Keratinocyte (primary cell): Measurements from ENCODE around the gene MAP9. TPM values are rescaled to one million over a fixed set of nuclear protein-coding genes. Genes with fewer than 3 reads are reported as not detected.

Source experiments
- DNase-seq: peaks from one replicate; pipeline ENCODE4 v3.0.0-alpha.2; 2011; ENCODE audit warnings: low read depth, missing footprints, low spot score
- FAIRE-seq: peaks from 2 replicates; lab custom pipeline; 2011; peaks lifted over from hg19 to GRCh38; lab: Jason Lieb, UNC
- H2AFZ ChIP-seq: 2 replicates; pipeline ENCODE4 v1.6.0; 2012; ENCODE audit warnings: low read length, control low read depth, inconsistent platforms; ENCODE audit not compliant: control insufficient read depth
- H3K27ac ChIP-seq: 2 replicates; pipeline ENCODE4 v1.5.1; 2011; ENCODE audit warnings: low read length; ENCODE audit not compliant: control insufficient read depth, insufficient read depth
- H3K27me3 ChIP-seq: 3 replicates; pipeline ENCODE4 v1.6.0; 2011; ENCODE audit warnings: low read length; ENCODE audit not compliant: control insufficient read depth, insufficient read depth; ENCODE audit errors: extremely low read depth
- H3K36me3 ChIP-seq, 2 experiments: 2 replicates in 1 of 2; 3 replicates in 1 of 2; pipeline ENCODE4 v1.5.1; 2011; ENCODE audit warnings: low read length in 2 of 2, mild to moderate bottlenecking in 1 of 2; ENCODE audit not compliant: control insufficient read depth in 2 of 2, insufficient read depth in 2 of 2; ENCODE audit errors: extremely low read depth in 1 of 2
- H3K4me1 ChIP-seq: 3 replicates; pipeline ENCODE4 v1.5.1; 2011; ENCODE audit warnings: low read length; ENCODE audit not compliant: control insufficient read depth, insufficient read depth; ENCODE audit errors: extremely low read depth
- H3K4me2 ChIP-seq: 3 replicates; pipeline ENCODE4 v1.6.0; 2011; ENCODE audit warnings: low read depth, low read length; ENCODE audit not compliant: control insufficient read depth, insufficient read depth; ENCODE audit errors: extremely low read depth
- H3K4me3 ChIP-seq, 3 experiments: fragments of 200-600 bp in 1 of 3; sonication (generic) in 1 of 3; 2 replicates in 2 of 3; 3 replicates in 1 of 3; pipeline ENCODE4 v1.5.1; 2011 to 2016; ENCODE audit warnings: low read length in 3 of 3, mild to moderate bottlenecking in 3 of 3, control low read depth in 2 of 3, inconsistent platforms in 1 of 3, low read depth in 1 of 3, mixed read lengths in 1 of 3, mixed run types in 1 of 3, moderate library complexity in 1 of 3; ENCODE audit not compliant: control insufficient read depth in 2 of 3, insufficient read depth in 2 of 3; ENCODE audit errors: extremely low read depth in 1 of 3
- H3K79me2 ChIP-seq: 2 replicates; pipeline ENCODE4 v1.6.0; 2012; ENCODE audit warnings: low read length; ENCODE audit not compliant: control insufficient read depth, insufficient read depth
- H3K9ac ChIP-seq: 3 replicates; pipeline ENCODE4 v1.6.0; 2011; ENCODE audit warnings: low read length; ENCODE audit not compliant: control insufficient read depth, insufficient read depth; ENCODE audit errors: extremely low read depth
- H3K9me1 ChIP-seq: 3 replicates; pipeline ENCODE4 v1.6.0; 2011; ENCODE audit warnings: low read length; ENCODE audit not compliant: control insufficient read depth, insufficient read depth; ENCODE audit errors: extremely low read depth
- H3K9me3 ChIP-seq: 2 replicates; pipeline ENCODE4 v1.5.1; 2012; ENCODE audit warnings: low read depth, low read length; ENCODE audit not compliant: control insufficient read depth
- H4K20me1 ChIP-seq: 3 replicates; pipeline ENCODE4 v1.6.0; 2011; ENCODE audit warnings: low read length; ENCODE audit not compliant: control insufficient read depth, insufficient read depth; ENCODE audit errors: extremely low read depth
- EZH2 ChIP-seq: IDR thresholded peaks from one replicate; pipeline ENCODE4 v1.6.1; 2012; ENCODE audit warnings: inconsistent platforms, mild to moderate bottlenecking, low read length, moderate library complexity
- dilution Hi-C: fragments of 300-500 bp; cut with MboI; formaldehyde crosslinking; loops from one replicate; pipeline ENCODE4 v1.7.0; 2020; ENCODE audit warnings: low sequenced_read_pairs; ENCODE audit not compliant: extremely low pct_ligation_motif_present
- polyA plus RNA-seq, 5 experiments: library from polyadenylated mRNA; depleted of rRNA in 3 of 5; stranded (reverse) in 3 of 5; stranded (forward) in 1 of 5; unstranded in 1 of 5; fragments of >200 nt; gene quantifications; 1 replicate in 1 of 5; 2 replicates in 3 of 5; 3 replicates in 1 of 5; pipeline versions ENCODE4 v1.2.1 to v1.2.3, GENCODE V29; 2011 to 2012; ENCODE audit warnings: missing spikeins in 2 of 5, low read depth in 1 of 5, low replicate concordance in 1 of 5
- TF ChIP-seq, protein P1 (sequence below), 3 experiments: IDR thresholded peaks in 1 of 3; conservative IDR thresholded peaks in 1 of 3; optimal IDR thresholded peaks in 1 of 3; 2 replicates in 2 of 3; 3 replicates in 1 of 3; pipeline versions ENCODE3 to v1.5.1; 2011; ENCODE audit warnings: low read length in 3 of 3, mild to moderate bottlenecking in 3 of 3, moderate library complexity in 2 of 3, control low read depth in 1 of 3, inconsistent platforms in 1 of 3; ENCODE audit not compliant: insufficient read depth in 2 of 3; ENCODE audit errors: extremely low read depth in 1 of 3

MAP9 gene
- polyA plus RNA-seq, 1 donor (not counting 4 experiments of a cell fraction or from before 2014, with no cell fraction given) = 7.4 TPM

DNA sequence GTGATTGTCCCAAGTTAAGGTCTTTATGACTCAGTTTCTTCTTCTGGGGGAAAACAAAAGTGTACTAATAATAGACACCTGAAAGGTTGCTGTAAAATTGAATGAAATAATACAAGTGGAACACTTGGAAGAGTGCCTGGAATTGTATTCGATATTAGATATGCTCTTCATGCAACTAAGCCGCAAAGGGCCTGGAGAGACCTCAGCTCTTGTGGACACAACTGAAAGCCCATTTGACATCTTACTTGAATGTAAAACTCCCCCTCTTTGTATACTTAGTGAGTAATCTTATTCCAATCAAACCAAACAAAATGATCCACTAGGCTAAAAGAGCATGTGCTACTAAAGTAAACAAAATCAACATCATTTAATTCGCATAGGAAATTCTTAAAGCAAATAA lies 511 bp upstream of the MAP9 start:
- DNase-seq = no peak
- Histone ChIP-seq H4K20me1 (no peaks in the 10 kb centered on the region), H3K4me1 (peaks cover 9% of the 10 kb centered on the region), H3K9me1 (no peaks in the 10 kb centered on the region), H3K4me2 (peak overlapping the region; percentile 30), H3K36me3 (no peaks in the 10 kb centered on the region), H3K27ac (no peak overlapping the region), H3K4me3 (no peak overlapping the region), H2AFZ (peak overlapping the region; percentile 49), H3K27me3 (no peaks in the 10 kb centered on the region), H3K9ac (no peak overlapping the region), H3K79me2 (no peaks in the 10 kb centered on the region), H3K9me3 (no peaks in the 10 kb centered on the region)
- no peak for TF ChIP-seq EZH2
- TF ChIP-seq, protein P1, sequence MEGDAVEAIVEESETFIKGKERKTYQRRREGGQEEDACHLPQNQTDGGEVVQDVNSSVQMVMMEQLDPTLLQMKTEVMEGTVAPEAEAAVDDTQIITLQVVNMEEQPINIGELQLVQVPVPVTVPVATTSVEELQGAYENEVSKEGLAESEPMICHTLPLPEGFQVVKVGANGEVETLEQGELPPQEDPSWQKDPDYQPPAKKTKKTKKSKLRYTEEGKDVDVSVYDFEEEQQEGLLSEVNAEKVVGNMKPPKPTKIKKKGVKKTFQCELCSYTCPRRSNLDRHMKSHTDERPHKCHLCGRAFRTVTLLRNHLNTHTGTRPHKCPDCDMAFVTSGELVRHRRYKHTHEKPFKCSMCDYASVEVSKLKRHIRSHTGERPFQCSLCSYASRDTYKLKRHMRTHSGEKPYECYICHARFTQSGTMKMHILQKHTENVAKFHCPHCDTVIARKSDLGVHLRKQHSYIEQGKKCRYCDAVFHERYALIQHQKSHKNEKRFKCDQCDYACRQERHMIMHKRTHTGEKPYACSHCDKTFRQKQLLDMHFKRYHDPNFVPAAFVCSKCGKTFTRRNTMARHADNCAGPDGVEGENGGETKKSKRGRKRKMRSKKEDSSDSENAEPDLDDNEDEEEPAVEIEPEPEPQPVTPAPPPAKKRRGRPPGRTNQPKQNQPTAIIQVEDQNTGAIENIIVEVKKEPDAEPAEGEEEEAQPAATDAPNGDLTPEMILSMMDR (optimal IDR thresholded peaks at IDR 0.05 in 1 of 3, IDR thresholded peaks at IDR 0.05 in 1 of 3, conservative IDR thresholded peaks at IDR 0.05 in 1 of 3; ENCODE audit: extremely low read depth in 1 of 3, insufficient read depth in 2 of 3, low read length in 3 of 3) = no peak
- dilution Hi-C loops = no loop called here
- FAIRE-seq = no peak

GRCh38 chr4:155371432-155372043 lies 5.2 kb downstream of the MAP9 start:
- no peak for FAIRE-seq

More at GRCh38 chr4:155371432-155372043, 5.2 kb downstream of the MAP9 start:
- Histone ChIP-seq H3K9ac (no peak overlapping the region), H2AFZ (no peak overlapping the region), H3K36me3 (no peaks in the 10 kb centered on the region), H3K79me2 (no peaks in the 10 kb centered on the region), H3K4me3 (no peak overlapping the region), H3K27me3 (no peaks in the 10 kb centered on the region), H3K9me3 (no peaks in the 10 kb centered on the region), H3K27ac (no peak overlapping the region), H3K4me2 (no peak overlapping the region), H4K20me1 (no peaks in the 10 kb centered on the region), H3K9me1 (no peaks in the 10 kb centered on the region), H3K4me1 (peaks cover 9% of the 10 kb centered on the region)
- dilution Hi-C loops = no loop called here
- no peak for TF ChIP-seq EZH2
- TF ChIP-seq, protein P1 (optimal IDR thresholded peaks at IDR 0.05 in 1 of 3, IDR thresholded peaks at IDR 0.05 in 1 of 3, conservative IDR thresholded peaks at IDR 0.05 in 1 of 3; ENCODE audit: extremely low read depth in 1 of 3, insufficient read depth in 2 of 3, low read length in 3 of 3) = peak in 2 of 3 experiments; percentile 10 to 26
- no peak for DNase-seq
